BLaER1 (cell line): ENCODE data around the gene MAP3K20.

Experiments
- H3K27ac ChIP-seq: shearing (Covaris generic); formaldehyde crosslinking; 2 replicates; pipeline ENCODE4 v1.8.1; 2022
- H3K27me3 ChIP-seq: shearing (Covaris generic); formaldehyde crosslinking; 2 replicates; pipeline ENCODE4 v1.8.1; 2022
- H3K36me3 ChIP-seq: shearing (Covaris generic); formaldehyde crosslinking; 2 replicates; pipeline ENCODE4 v1.8.1; 2022
- H3K4me1 ChIP-seq: shearing (Covaris generic); formaldehyde crosslinking; 2 replicates; pipeline ENCODE4 v1.8.1; 2022
- H3K4me2 ChIP-seq: shearing (Covaris generic); formaldehyde crosslinking; 2 replicates; pipeline ENCODE4 v1.8.1; 2022
- H3K4me3 ChIP-seq: shearing (Covaris generic); formaldehyde crosslinking; 2 replicates; pipeline ENCODE4 v1.8.1; 2022
- H3K9ac ChIP-seq: shearing (Covaris generic); formaldehyde crosslinking; 2 replicates; pipeline ENCODE4 v1.8.1; 2022
- H3K9me3 ChIP-seq: shearing (Covaris generic); formaldehyde crosslinking; 2 replicates; pipeline ENCODE4 v1.8.1; 2022
- H4K20me1 ChIP-seq: shearing (Covaris generic); formaldehyde crosslinking; 2 replicates; pipeline ENCODE4 v1.8.1; 2022
- Cebpa-rat ChIP-seq: shearing (Covaris generic); IDR thresholded peaks from 2 replicates; pipeline ENCODE4 v1.8.1; 2022

Gene MAP3K20

GRCh38 chr2:173050684-173051083 lies 25.0 kb upstream of the MAP3K20 start:
- H3K4me3 ChIP-seq = no peak overlapping the region
- H3K4me1 ChIP-seq = no peaks in the 10 kb centered on the region
- H4K20me1 ChIP-seq = no peaks in the 10 kb centered on the region
- no peaks in the 10 kb centered on the region for H3K36me3 ChIP-seq
- H3K9me3 ChIP-seq = no peaks in the 10 kb centered on the region
- no peak for TF ChIP-seq Cebpa-rat
- H3K27ac ChIP-seq = no peak overlapping the region
- no peaks in the 10 kb centered on the region for H3K27me3 ChIP-seq
- H3K9ac ChIP-seq = no peak overlapping the region
- no peak overlapping the region for H3K4me2 ChIP-seq

DNA sequence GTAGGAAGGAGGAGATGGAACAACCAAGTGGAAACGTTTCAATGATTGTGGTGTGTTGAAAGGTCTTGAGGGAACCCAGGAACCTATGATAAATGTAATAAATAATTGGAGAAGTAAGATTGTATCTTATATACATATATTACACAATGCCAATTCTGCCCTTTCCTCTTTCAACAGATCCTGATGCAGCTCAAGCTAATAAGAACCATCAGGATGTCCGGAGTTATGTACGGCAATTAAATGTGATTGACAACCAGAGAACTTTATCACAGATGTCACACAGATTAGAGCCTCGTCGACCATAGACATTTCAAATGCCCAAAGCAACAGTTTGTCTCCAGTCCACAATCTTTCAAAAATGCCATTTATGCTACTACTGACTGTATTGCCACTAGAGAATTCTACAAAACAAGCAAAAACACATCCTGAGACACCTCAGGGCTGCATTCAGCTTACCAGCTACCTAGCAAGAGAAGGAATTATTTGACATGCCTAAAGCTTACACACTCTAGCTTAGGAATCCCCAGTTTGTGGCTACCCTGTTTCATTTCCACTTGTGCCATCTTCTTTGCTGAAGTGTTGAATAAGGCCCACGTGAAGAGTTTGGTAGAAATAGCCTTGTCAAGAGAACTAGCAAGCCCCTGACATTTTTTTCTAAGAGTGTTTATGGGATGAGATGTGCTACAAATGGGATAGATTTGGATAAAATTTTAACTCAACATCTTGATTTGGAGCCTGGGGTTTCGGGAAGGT lies 24.0 kb upstream of the MAP3K20 start:
- Histone ChIP-seq H3K4me2 (no peak overlapping the region), H3K9ac (no peak overlapping the region), H3K27ac (no peak overlapping the region), H3K9me3 (no peaks in the 10 kb centered on the region), H4K20me1 (no peaks in the 10 kb centered on the region), H3K27me3 (no peaks in the 10 kb centered on the region), H3K4me1 (no peaks in the 10 kb centered on the region), H3K36me3 (no peaks in the 10 kb centered on the region), H3K4me3 (no peak overlapping the region)
- TF ChIP-seq Cebpa-rat = no peak

GRCh38 chr2:173053043-173053699 lies 22.5 kb upstream of the MAP3K20 start:
- no peaks in the 10 kb centered on the region for H3K4me1 ChIP-seq
- H3K9ac ChIP-seq = no peak overlapping the region
- no peak overlapping the region for H3K4me3 ChIP-seq
- no peak for TF ChIP-seq Cebpa-rat
- no peaks in the 10 kb centered on the region for H3K27me3 ChIP-seq
- H3K36me3 ChIP-seq = no peaks in the 10 kb centered on the region
- no peak overlapping the region for H3K4me2 ChIP-seq
- H4K20me1 ChIP-seq = no peaks in the 10 kb centered on the region
- H3K9me3 ChIP-seq = no peaks in the 10 kb centered on the region
- no peak overlapping the region for H3K27ac ChIP-seq

- Histone ChIP-seq H3K9me3 (no peaks in the 10 kb centered on the region), H3K4me3 (no peak overlapping the region), H3K9ac (no peak overlapping the region), H3K27ac (no peak overlapping the region), H3K4me1 (no peaks in the 10 kb centered on the region; the same call in 1 of the 2 replicates), H3K36me3 (no peaks in the 10 kb centered on the region), H4K20me1 (no peaks in the 10 kb centered on the region), H3K4me2 (no peak overlapping the region), H3K27me3 (no peaks in the 10 kb centered on the region)
- no peak for TF ChIP-seq Cebpa-rat
Measured at GRCh38 chr2:173054466-173054865, 21.2 kb upstream of the MAP3K20 start.

GRCh38 chr2:173056705-173057364 lies 18.8 kb upstream of the MAP3K20 start:
- no peak overlapping the region for H3K4me2 ChIP-seq
- H3K4me3 ChIP-seq = no peak overlapping the region
- no peaks in the 10 kb centered on the region; the same call in 1 of the 2 replicates for H3K4me1 ChIP-seq
- no peaks in the 10 kb centered on the region for H3K27me3 ChIP-seq
- H3K27ac ChIP-seq = no peak overlapping the region
- H3K9ac ChIP-seq = no peak overlapping the region
- H3K36me3 ChIP-seq = no peaks in the 10 kb centered on the region
- H4K20me1 ChIP-seq = no peaks in the 10 kb centered on the region
- no peaks in the 10 kb centered on the region for H3K9me3 ChIP-seq
- no peak for TF ChIP-seq Cebpa-rat

DNA sequence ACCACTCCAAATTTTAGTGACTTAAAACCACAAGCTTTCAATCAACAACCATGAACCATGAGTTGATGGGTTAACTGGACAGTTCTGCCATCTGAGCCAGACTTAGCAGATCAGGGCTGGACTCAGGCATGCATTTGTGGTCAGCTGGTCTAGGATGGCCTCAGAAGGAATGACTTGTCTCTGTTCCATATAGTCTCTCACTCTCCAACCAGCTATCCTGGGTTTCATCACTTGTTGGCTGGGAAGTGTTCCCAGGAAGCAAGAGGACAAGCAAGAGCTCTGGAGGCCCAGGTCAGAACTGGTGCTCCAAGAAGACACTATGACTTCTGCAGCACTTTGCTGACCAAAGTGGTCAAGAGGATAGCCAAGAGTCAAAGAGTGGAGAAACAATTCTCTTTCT lies 17.5 kb upstream of the MAP3K20 start:
- H3K4me3 ChIP-seq = no peak overlapping the region
- no peak overlapping the region for H3K4me2 ChIP-seq
- H3K27me3 ChIP-seq = no peaks in the 10 kb centered on the region
- TF ChIP-seq Cebpa-rat = no peak
- no peaks in the 10 kb centered on the region for H3K36me3 ChIP-seq
- H3K4me1 ChIP-seq = no peaks in the 10 kb centered on the region; the same call in 1 of the 2 replicates
- no peak overlapping the region for H3K27ac ChIP-seq
- no peaks in the 10 kb centered on the region for H4K20me1 ChIP-seq
- H3K9me3 ChIP-seq = no peaks in the 10 kb centered on the region
- no peak overlapping the region for H3K9ac ChIP-seq

- H3K27me3 ChIP-seq = no peaks in the 10 kb centered on the region
- no peak overlapping the region for H3K4me2 ChIP-seq
- no peaks in the 10 kb centered on the region for H3K36me3 ChIP-seq
- no peaks in the 10 kb centered on the region for H3K9me3 ChIP-seq
- H4K20me1 ChIP-seq = no peaks in the 10 kb centered on the region
- H3K27ac ChIP-seq = no peak overlapping the region
- no peak overlapping the region for H3K4me3 ChIP-seq
- H3K9ac ChIP-seq = no peak overlapping the region
- TF ChIP-seq Cebpa-rat = no peak
- no peaks in the 10 kb centered on the region; the same call in 1 of the 2 replicates for H3K4me1 ChIP-seq
Measured at GRCh38 chr2:173058673-173059072, 17.0 kb upstream of the MAP3K20 start.

DNA sequence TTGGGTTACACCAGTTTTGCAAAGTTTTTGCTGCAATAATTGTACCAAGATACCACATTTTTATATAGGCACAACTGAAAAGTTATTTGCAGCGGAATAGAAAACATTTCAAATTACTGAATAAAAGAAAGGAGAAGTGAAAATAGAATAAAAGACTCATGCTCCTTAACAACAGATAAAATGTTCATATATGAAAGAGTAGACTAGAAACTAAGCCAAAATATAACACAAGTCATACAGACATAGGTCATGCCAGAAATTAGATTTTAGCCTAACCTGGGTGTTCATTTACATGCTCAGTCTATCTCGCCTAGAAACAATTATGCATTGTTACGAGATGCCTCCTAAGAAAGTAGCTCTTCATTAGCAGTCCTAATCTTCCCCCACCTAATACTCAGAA lies 16.4 kb upstream of the MAP3K20 start:
- Histone ChIP-seq H3K4me2 (no peak overlapping the region), H3K4me1 (no peaks in the 10 kb centered on the region; the same call in 1 of the 2 replicates), H3K9ac (no peak overlapping the region), H3K9me3 (no peaks in the 10 kb centered on the region), H4K20me1 (no peaks in the 10 kb centered on the region), H3K36me3 (no peaks in the 10 kb centered on the region), H3K4me3 (no peak overlapping the region), H3K27me3 (no peaks in the 10 kb centered on the region), H3K27ac (no peak overlapping the region)
- no peak for TF ChIP-seq Cebpa-rat

- Histone ChIP-seq H3K9ac (no peak overlapping the region), H3K4me1 (no peaks in the 10 kb centered on the region; the same call in 1 of the 2 replicates), H3K36me3 (no peaks in the 10 kb centered on the region), H3K9me3 (no peaks in the 10 kb centered on the region), H3K27me3 (no peaks in the 10 kb centered on the region), H4K20me1 (no peaks in the 10 kb centered on the region), H3K27ac (no peak overlapping the region), H3K4me3 (no peak overlapping the region), H3K4me2 (no peak overlapping the region)
- TF ChIP-seq Cebpa-rat = no peak
Measured at GRCh38 chr2:173059971-173060461, 15.6 kb upstream of the MAP3K20 start.

- no peaks in the 10 kb centered on the region; the same call in 1 of the 2 replicates for H3K4me1 ChIP-seq
- H3K27me3 ChIP-seq = no peaks in the 10 kb centered on the region
- no peak overlapping the region for H3K4me2 ChIP-seq
- H4K20me1 ChIP-seq = no peaks in the 10 kb centered on the region
- H3K4me3 ChIP-seq = no peak overlapping the region
- TF ChIP-seq Cebpa-rat = no peak
- H3K27ac ChIP-seq = no peak overlapping the region
- H3K36me3 ChIP-seq = no peaks in the 10 kb centered on the region
- H3K9me3 ChIP-seq = no peaks in the 10 kb centered on the region
- H3K9ac ChIP-seq = no peak overlapping the region
Measured at GRCh38 chr2:173062801-173063200, 12.8 kb upstream of the MAP3K20 start.
